VCaP (cell line): Measurements from ENCODE around the gene CTNNA1.
A peak's percentile ranks its signal among the peaks of the same experiment; 100 is the strongest.

Experiments
- H3K27ac ChIP-seq: fragments of 450-650 bp; 2 replicates; pipeline ENCODE4 v1.5.1; 2017
- CTCF ChIP-seq: fragments of 450-650 bp; conservative IDR thresholded peaks from 2 replicates; pipeline ENCODE4 v1.5.1; 2017; ENCODE audit warnings: mild to moderate bottlenecking, moderate library complexity

The CTNNA1 gene

GRCh38 chr5:138922494-138922893, 169.3 kb downstream of the CTNNA1 start:
- no peak for TF ChIP-seq CTCF
- peak overlapping the region; percentile 0; the same call in 1 of the 2 replicates for H3K27ac ChIP-seq

- no peak for TF ChIP-seq CTCF
- H3K27ac ChIP-seq: no peak overlapping the region
Measured at GRCh38 chr5:138925090-138925635, 171.9 kb downstream of the CTNNA1 start.

GRCh38 chr5:138926257-138926656, 173.0 kb downstream of the CTNNA1 start:
- TF ChIP-seq CTCF: no peak
- no peak overlapping the region for H3K27ac ChIP-seq

GRCh38 chr5:138926688-138927448, 173.6 kb downstream of the CTNNA1 start:
- H3K27ac ChIP-seq: no peak overlapping the region
- TF ChIP-seq CTCF: no peak

- no peak for TF ChIP-seq CTCF
- no peak overlapping the region for H3K27ac ChIP-seq
Measured at GRCh38 chr5:138927544-138927943, 174.3 kb downstream of the CTNNA1 start.

- no peak for TF ChIP-seq CTCF
- no peak overlapping the region for H3K27ac ChIP-seq
Measured at GRCh38 chr5:138927979-138928378, 174.8 kb downstream of the CTNNA1 start.

- TF ChIP-seq CTCF: no peak
Measured at GRCh38 chr5:138929571-138929955, 176.3 kb downstream of the CTNNA1 start.

More at GRCh38 chr5:138929571-138929955, 176.3 kb downstream of the CTNNA1 start:
- H3K27ac ChIP-seq: no peak overlapping the region
